HFFc6 (cell line): ENCODE data around the gene RHBDD3. TPM values are rescaled to one million over a fixed set of nuclear protein-coding genes. Genes with fewer than 3 reads are reported as not detected.
A peak's percentile ranks its signal among the peaks of the same experiment; 100 is the strongest.

ENCODE experiments used
- DNase-seq: peaks from one replicate; pipeline ENCODE4 v3.0.0-alpha.2; 2018
- H3K27ac Mint-ChIP-seq: 2 replicates; pipeline ENCODE4 v1.8.0; 2020; ENCODE audit warnings: mild to moderate bottlenecking, mixed read lengths
- H3K27me3 Mint-ChIP-seq: 2 replicates; pipeline ENCODE4 v1.8.0; 2021; ENCODE audit warnings: mild to moderate bottlenecking, moderate library complexity, mixed read lengths; ENCODE audit not compliant: insufficient read depth
- H3K36me3 Mint-ChIP-seq: 2 replicates; pipeline ENCODE4 v1.8.0; 2021; ENCODE audit warnings: low read depth, mixed read lengths
- H3K4me1 Mint-ChIP-seq: 2 replicates; pipeline ENCODE4 v1.8.0; 2020; ENCODE audit warnings: low read depth, mixed read lengths
- H3K4me3 Mint-ChIP-seq: 2 replicates; pipeline ENCODE4 v1.8.0; 2020; ENCODE audit warnings: mild to moderate bottlenecking, moderate library complexity, mixed read lengths
- H3K9me3 Mint-ChIP-seq: 2 replicates; pipeline ENCODE4 v1.8.0; 2020; ENCODE audit warnings: mild to moderate bottlenecking, mixed read lengths
- CTCF ChIP-seq: fragments of 200-600 bp; sonication (generic); IDR thresholded peaks from 2 replicates; pipeline ENCODE4 v1.5.0; 2021; ENCODE audit warnings: antibody characterized with exemption, mild to moderate bottlenecking
- total RNA-seq, 6 experiments: library from RNA; stranded (reverse); fragmentation: NEBNext Ultra II Directional; extraction: Animal tissue kit (Norgen Biotek cat#: 25700); gene quantifications; 2 replicates in 1 of 6; 3 replicates in 5 of 6; pipeline ENCODE4 v1.2.3, GENCODE V29; 2021

The RHBDD3 gene
- total RNA-seq, 6 experiments from 2014 or later: 19.4 to 24.0 (median 21.0) TPM

DNA sequence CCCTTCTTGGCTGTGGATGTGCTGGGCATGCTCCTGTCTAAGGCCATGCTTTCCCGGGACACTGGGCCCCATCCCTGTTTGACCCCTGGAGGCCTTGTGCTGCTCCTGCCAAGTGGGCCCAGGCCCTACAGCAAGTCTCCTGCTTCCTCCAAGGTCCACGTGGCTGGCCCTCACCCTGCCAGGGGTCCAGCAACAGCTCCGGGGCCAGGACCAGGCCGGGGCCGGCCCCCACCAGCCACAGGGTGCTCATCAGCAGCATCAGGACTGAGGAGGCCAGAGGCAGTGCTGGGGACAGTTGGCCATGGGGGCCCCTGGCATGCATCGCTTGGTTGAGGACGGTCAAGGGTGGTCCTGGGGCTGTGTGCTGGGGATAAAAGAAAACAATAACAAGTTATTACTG lies 2.5 kb downstream of the RHBDD3 start:
- no peak for DNase-seq
- no peak for TF ChIP-seq CTCF
- Mint-ChIP-seq H3K36me3 (peaks cover 25% of the 10 kb centered on the region), H3K4me1 (peaks cover 25% of the 10 kb centered on the region), H3K4me3 (no peak overlapping the region), H3K27me3 (peaks cover 4% of the 10 kb centered on the region), H3K9me3 (no peaks in the 10 kb centered on the region), H3K27ac (no peak overlapping the region)

GRCh38 chr22:29263791-29264276 lies 3.9 kb downstream of the RHBDD3 start:
- Mint-ChIP-seq H3K4me3 (no peak overlapping the region), H3K36me3 (peaks cover 12% of the 10 kb centered on the region), H3K9me3 (no peaks in the 10 kb centered on the region), H3K4me1 (peaks cover 12% of the 10 kb centered on the region), H3K27me3 (peaks cover 4% of the 10 kb centered on the region), H3K27ac (no peak overlapping the region)
- no peak for DNase-seq
- no peak for TF ChIP-seq CTCF

DNA sequence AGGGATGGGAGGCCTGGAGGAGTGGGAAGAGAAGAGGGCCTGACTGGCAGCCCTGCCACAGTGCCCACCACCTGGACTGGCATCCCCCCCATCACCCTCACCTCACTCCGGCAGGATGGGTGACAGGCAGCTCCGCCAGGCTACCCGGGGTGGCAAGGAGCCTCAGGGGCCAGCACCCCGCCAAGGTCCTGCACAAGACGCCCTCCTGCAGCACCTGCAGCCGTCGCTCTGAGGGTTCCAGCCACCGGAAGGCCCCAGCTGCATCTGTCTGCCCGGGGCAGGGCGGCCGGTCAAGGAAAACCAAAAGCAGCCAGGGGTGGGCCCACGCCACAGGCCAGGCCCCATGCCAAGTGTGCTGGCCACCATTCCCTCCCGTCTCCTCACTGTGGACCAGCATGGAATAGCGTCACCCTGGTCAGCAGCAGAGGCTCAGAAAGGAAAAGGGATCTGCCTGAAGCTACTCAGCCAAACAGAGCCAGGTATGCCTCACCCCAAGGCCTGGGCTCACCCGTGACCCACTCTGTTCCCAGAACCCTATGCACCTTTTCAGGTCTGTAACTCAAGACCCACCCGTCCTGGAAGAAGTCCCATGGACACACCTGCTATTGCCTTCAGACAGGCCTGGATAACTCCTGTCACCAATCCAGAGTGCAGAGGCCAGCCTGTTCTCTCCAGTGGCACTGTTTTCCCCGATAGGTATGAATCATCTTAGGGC lies 7.0 kb downstream of the RHBDD3 start:
- no peak overlapping the region for H3K27ac Mint-ChIP-seq
- TF ChIP-seq CTCF: no peak
- no peaks in the 10 kb centered on the region for H3K36me3 Mint-ChIP-seq
- H3K4me3 Mint-ChIP-seq: no peak overlapping the region
- H3K9me3 Mint-ChIP-seq: no peaks in the 10 kb centered on the region
- H3K27me3 Mint-ChIP-seq: no peaks in the 10 kb centered on the region
- no peaks in the 10 kb centered on the region for H3K4me1 Mint-ChIP-seq
- no peak for DNase-seq

DNA sequence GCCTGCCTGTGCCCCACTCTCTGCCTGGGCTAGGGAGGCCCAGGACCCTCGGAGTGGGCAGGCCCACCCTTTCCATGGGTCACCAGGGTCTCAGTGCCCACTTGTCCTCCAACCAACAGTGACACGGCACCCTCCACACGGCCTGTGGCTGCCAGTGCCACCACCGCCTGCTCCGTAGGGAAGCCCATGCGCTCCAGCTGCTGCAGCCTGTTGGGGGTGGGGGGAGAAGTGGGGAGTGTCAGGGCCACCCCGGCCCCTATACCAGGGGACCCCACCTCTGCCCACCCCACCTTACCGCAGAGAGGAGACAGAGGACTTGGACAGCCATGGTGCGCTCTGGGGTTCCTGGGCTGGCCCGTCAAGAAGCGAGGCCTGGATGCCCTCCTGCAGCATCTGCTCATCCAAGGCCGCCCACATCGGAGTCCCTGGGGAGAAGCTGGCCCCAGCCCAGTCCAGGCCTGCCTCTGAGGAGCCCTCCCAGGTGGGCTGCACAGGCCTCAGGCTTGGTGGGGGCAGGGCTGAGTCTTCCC lies 7.7 kb downstream of the RHBDD3 start:
- Mint-ChIP-seq H3K36me3 (no peaks in the 10 kb centered on the region), H3K27ac (no peak overlapping the region), H3K9me3 (no peaks in the 10 kb centered on the region), H3K4me1 (no peaks in the 10 kb centered on the region), H3K27me3 (no peaks in the 10 kb centered on the region), H3K4me3 (no peak overlapping the region)
- no peak for DNase-seq
- no peak for TF ChIP-seq CTCF

DNA sequence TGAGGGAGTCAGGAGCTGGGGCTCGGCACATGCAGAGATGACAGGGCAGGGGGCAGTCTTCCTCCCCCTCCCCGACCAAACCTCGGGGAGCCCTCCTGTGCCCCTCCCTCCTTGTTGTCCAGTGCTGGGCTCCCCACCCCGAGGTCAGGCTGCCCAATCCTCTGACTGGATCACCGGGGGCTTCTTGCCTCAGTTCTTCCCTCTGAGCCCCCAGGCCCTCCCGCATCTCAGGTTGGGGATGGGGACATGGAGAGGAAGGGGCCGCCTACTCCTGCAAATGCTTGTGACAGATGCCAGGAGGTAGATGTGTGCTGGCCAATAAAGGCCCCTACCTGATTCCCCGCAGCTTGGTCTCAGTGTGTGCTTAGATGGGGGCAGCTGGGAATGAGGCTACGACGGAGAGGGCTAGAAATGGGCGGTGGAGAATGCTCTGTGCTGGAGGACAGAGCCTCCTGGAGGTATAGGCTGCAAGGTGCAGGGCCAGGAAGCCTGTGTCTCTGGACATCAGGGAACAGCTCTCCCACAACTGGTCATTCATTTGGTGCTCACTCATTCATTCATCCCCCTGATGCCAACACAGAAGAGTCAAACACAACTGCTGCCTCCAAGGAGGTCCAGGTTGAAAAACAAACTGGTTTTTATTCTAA lies 8.4 kb downstream of the RHBDD3 start:
- Mint-ChIP-seq H3K4me3 (no peak overlapping the region), H3K36me3 (no peaks in the 10 kb centered on the region), H3K4me1 (no peaks in the 10 kb centered on the region), H3K27me3 (no peaks in the 10 kb centered on the region), H3K27ac (no peak overlapping the region), H3K9me3 (no peaks in the 10 kb centered on the region)
- 0 out of 2 replicates have a peak, but pooled peaks have one; percentile 28 for TF ChIP-seq CTCF
- DNase-seq: no peak
